Astrocyte (in vitro differentiated cells and primary cell): ENCODE measurements around the gene PTPRN2. TPM values are rescaled to one million over a fixed set of nuclear protein-coding genes. Genes with fewer than 3 reads are reported as not detected.

Source experiments
- DNase-seq: peaks from one replicate; pipeline ENCODE4 v3.0.0-alpha.2; 2010; ENCODE audit warnings: low read depth
- FAIRE-seq: peaks from 2 replicates; lab custom pipeline; 2011; peaks lifted over from hg19 to GRCh38; lab: Jason Lieb, UNC
- H2AFZ ChIP-seq: 2 replicates; pipeline ENCODE4 v1.6.0; 2012; ENCODE audit warnings: low read depth, low read length, inconsistent platforms
- H3K27ac ChIP-seq: 2 replicates; pipeline ENCODE4 v1.5.1; 2011; ENCODE audit warnings: low read depth, low read length, inconsistent platforms
- H3K27me3 ChIP-seq: 2 replicates; pipeline ENCODE4 v1.6.0; 2011; ENCODE audit warnings: low read length, inconsistent platforms; ENCODE audit not compliant: insufficient read depth
- H3K36me3 ChIP-seq: 2 replicates; pipeline ENCODE4 v1.5.1; 2011; ENCODE audit warnings: low read length, inconsistent platforms; ENCODE audit not compliant: insufficient read depth
- H3K4me1 ChIP-seq: 2 replicates; pipeline ENCODE4 v1.5.1; 2011; ENCODE audit warnings: low read length, inconsistent platforms; ENCODE audit not compliant: insufficient read depth
- H3K4me2 ChIP-seq: 2 replicates; pipeline ENCODE4 v1.6.0; 2012; ENCODE audit warnings: low read length, inconsistent platforms
- H3K4me3 ChIP-seq: 2 replicates; pipeline ENCODE4 v1.5.1; 2011; ENCODE audit warnings: low read depth, mild to moderate bottlenecking, low read length, inconsistent platforms; ENCODE audit not compliant: insufficient read depth
- H3K79me2 ChIP-seq: 2 replicates; pipeline ENCODE4 v1.6.0; 2012; ENCODE audit warnings: mild to moderate bottlenecking, low read length, inconsistent platforms; ENCODE audit not compliant: insufficient read depth
- H3K9ac ChIP-seq: 2 replicates; pipeline ENCODE4 v1.6.0; 2012; ENCODE audit warnings: mild to moderate bottlenecking, low read length, inconsistent platforms
- H3K9me3 ChIP-seq: 2 replicates; pipeline ENCODE4 v1.5.1; 2012; ENCODE audit warnings: low read depth, mild to moderate bottlenecking, low read length, inconsistent platforms; ENCODE audit not compliant: insufficient read depth
- H4K20me1 ChIP-seq: 2 replicates; pipeline ENCODE4 v1.6.0; 2012; ENCODE audit warnings: low read length, inconsistent platforms; ENCODE audit not compliant: insufficient read depth
- H3K27ac Mint-ChIP-seq: one replicate; pipeline ENCODE4 v1.8.0; 2021; ENCODE audit warnings: mild to moderate bottlenecking, mixed read lengths; ENCODE audit not compliant: unreplicated experiment
- H3K27me3 Mint-ChIP-seq: one replicate; pipeline ENCODE4 v1.8.0; 2021; ENCODE audit warnings: low read depth, mixed read lengths; ENCODE audit not compliant: unreplicated experiment
- H3K36me3 Mint-ChIP-seq: one replicate; pipeline ENCODE4 v1.8.0; 2021; ENCODE audit warnings: low read depth, mixed read lengths; ENCODE audit not compliant: unreplicated experiment
- H3K4me1 Mint-ChIP-seq: one replicate; pipeline ENCODE4 v1.8.0; 2021; ENCODE audit warnings: low read depth, mixed read lengths; ENCODE audit not compliant: unreplicated experiment
- H3K4me3 Mint-ChIP-seq: one replicate; pipeline ENCODE4 v1.8.0; 2021; ENCODE audit warnings: mild to moderate bottlenecking, moderate library complexity, mixed read lengths; ENCODE audit not compliant: unreplicated experiment
- H3K9me3 Mint-ChIP-seq: one replicate; pipeline ENCODE4 v1.8.0; 2021; ENCODE audit warnings: mild to moderate bottlenecking, mixed read lengths; ENCODE audit not compliant: unreplicated experiment
- EZH2 ChIP-seq: IDR thresholded peaks from 2 replicates; pipeline ENCODE4 v1.6.1; 2012; ENCODE audit warnings: mild to moderate bottlenecking, low read length, inconsistent platforms; ENCODE audit not compliant: insufficient read depth
- total RNA-seq: library from RNA; stranded (reverse); gene quantifications from 2 replicates; pipeline ENCODE4 v1.2.1, GENCODE V29; 2021
- TF ChIP-seq, protein P1 (sequence below): IDR thresholded peaks from 2 replicates; pipeline ENCODE4 v1.5.1; 2011; ENCODE audit warnings: low read depth, mild to moderate bottlenecking, inconsistent platforms, low read length, moderate library complexity; ENCODE audit not compliant: insufficient read depth

PTPRN2 gene
- total RNA-seq, 1 donor from 2014 or later = 0.09 TPM

DNA sequence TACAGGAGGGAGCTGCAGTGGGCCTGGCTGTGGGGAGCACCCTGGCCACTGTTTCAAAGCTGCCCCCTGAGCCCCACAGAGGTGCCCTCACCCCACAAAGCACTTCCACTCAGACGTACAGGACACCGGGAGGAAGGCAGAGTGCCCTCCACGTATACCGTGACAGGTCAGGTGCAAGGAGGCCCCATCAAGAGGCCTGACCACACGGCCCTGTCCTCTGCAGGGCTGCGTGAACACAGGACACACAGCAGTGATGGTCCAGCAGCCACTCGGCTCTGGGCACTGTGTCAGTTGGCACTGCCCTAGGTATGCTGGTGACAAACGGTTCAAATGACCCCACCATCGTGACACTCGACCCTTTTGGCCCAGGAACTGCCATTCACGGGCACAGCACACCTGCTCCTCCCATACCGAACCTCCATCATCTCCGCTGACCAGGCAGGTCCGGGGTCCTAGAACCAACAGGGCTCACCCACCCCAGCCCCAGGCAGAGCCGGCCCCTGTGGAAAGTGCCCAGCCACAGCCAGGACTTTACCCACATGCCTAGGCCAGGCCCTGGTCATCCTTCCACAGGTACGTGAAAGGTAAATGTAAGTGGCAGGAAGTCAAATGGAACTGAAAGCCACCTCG lies 560.9 kb downstream of the PTPRN2 start:
- H4K20me1 ChIP-seq = no peaks in the 10 kb centered on the region
- H2AFZ ChIP-seq = no peak overlapping the region

GRCh38 chr7:158025686-158026600 lies 561.7 kb downstream of the PTPRN2 start:
- Mint-ChIP-seq H3K9me3 (peaks cover 30% of the 10 kb centered on the region), H3K27me3 (no peaks in the 10 kb centered on the region), H3K4me3 (no peak overlapping the region), H3K4me1 (no peaks in the 10 kb centered on the region), H3K36me3 (no peaks in the 10 kb centered on the region), H3K27ac (no peak overlapping the region)
- DNase-seq = no peak
- Histone ChIP-seq H4K20me1 (no peaks in the 10 kb centered on the region), H2AFZ (no peak overlapping the region), H3K4me3 (no peak overlapping the region), H3K79me2 (no peaks in the 10 kb centered on the region), H3K9ac (no peak overlapping the region), H3K27me3 (no peaks in the 10 kb centered on the region), H3K27ac (no peak overlapping the region), H3K4me2 (no peak overlapping the region), H3K9me3 (peaks cover 2% of the 10 kb centered on the region), H3K36me3 (no peaks in the 10 kb centered on the region), H3K4me1 (no peaks in the 10 kb centered on the region)
- FAIRE-seq = no peak
- TF ChIP-seq, protein P1, sequence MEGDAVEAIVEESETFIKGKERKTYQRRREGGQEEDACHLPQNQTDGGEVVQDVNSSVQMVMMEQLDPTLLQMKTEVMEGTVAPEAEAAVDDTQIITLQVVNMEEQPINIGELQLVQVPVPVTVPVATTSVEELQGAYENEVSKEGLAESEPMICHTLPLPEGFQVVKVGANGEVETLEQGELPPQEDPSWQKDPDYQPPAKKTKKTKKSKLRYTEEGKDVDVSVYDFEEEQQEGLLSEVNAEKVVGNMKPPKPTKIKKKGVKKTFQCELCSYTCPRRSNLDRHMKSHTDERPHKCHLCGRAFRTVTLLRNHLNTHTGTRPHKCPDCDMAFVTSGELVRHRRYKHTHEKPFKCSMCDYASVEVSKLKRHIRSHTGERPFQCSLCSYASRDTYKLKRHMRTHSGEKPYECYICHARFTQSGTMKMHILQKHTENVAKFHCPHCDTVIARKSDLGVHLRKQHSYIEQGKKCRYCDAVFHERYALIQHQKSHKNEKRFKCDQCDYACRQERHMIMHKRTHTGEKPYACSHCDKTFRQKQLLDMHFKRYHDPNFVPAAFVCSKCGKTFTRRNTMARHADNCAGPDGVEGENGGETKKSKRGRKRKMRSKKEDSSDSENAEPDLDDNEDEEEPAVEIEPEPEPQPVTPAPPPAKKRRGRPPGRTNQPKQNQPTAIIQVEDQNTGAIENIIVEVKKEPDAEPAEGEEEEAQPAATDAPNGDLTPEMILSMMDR = no peak
- no peak for TF ChIP-seq EZH2

More for the DNA sequence above, 560.9 kb downstream of the PTPRN2 start:
- Histone ChIP-seq H3K36me3 (no peaks in the 10 kb centered on the region), H3K4me2 (no peak overlapping the region), H3K27ac (no peak overlapping the region), H3K4me1 (no peaks in the 10 kb centered on the region), H3K9ac (no peak overlapping the region), H3K9me3 (peaks cover 2% of the 10 kb centered on the region), H3K79me2 (no peaks in the 10 kb centered on the region), H3K27me3 (no peaks in the 10 kb centered on the region), H3K4me3 (no peak overlapping the region)
- TF ChIP-seq EZH2 = no peak
- TF ChIP-seq, protein P1 = no peak
- Mint-ChIP-seq H3K9me3 (peaks cover 30% of the 10 kb centered on the region), H3K4me3 (no peak overlapping the region), H3K27me3 (no peaks in the 10 kb centered on the region), H3K27ac (no peak overlapping the region), H3K4me1 (no peaks in the 10 kb centered on the region), H3K36me3 (no peaks in the 10 kb centered on the region)
- DNase-seq = no peak
- no peak for FAIRE-seq
